Spinal cord (tissue), 10 donors: ENCODE data around the gene TXNRD2. TPM values are rescaled to one million over a fixed set of nuclear protein-coding genes. Genes with fewer than 3 reads are reported as not detected.

Experiments used
- DNase-seq, 6 donors: peaks; one replicate each; pipeline versions ENCODE4 v3.0.0 to v3.0.0-alpha.2; 2013 to 2015; ENCODE audit warnings: low spot score in 6 of 6, low read depth in 4 of 6
- H3K27ac ChIP-seq: one replicate; pipeline ENCODE4 v1.5.1; 2013; ENCODE audit warnings: low read depth, low read length, control low read depth
- H3K27me3 ChIP-seq: one replicate; pipeline ENCODE4 v1.6.1; 2013; ENCODE audit warnings: low read length; ENCODE audit not compliant: control insufficient read depth, insufficient read depth
- H3K36me3 ChIP-seq: one replicate; pipeline ENCODE4 v1.6.1; 2013; ENCODE audit warnings: low read length; ENCODE audit not compliant: control insufficient read depth, insufficient read depth
- H3K4me1 ChIP-seq: one replicate; pipeline ENCODE4 v1.6.1; 2013; ENCODE audit warnings: low read length; ENCODE audit not compliant: control insufficient read depth, insufficient read depth
- H3K4me3 ChIP-seq: one replicate; pipeline ENCODE4 v1.5.1; 2013; ENCODE audit warnings: low read depth, low read length, control low read depth
- H3K9me3 ChIP-seq: one replicate; pipeline ENCODE4 v1.6.1; 2013; ENCODE audit warnings: low read length; ENCODE audit not compliant: control insufficient read depth, insufficient read depth
- WGBS: methylation state at CpG from one replicate; pipeline ENCODE4 v1.1.5; 2013; ENCODE audit warnings: missing lambda C conversion rate; ENCODE audit not compliant: insufficient coverage; 5-methylcytosine and 5-hydroxymethylcytosine counted together
- polyA plus RNA-seq, 2 donors: library from polyadenylated mRNA; unstranded; fragments of 120-200 nt; gene quantifications; one replicate each; pipeline ENCODE4 v1.2.1, GENCODE V29; 2013; ENCODE audit not compliant: insufficient read length in 2 of 2
- total RNA-seq, 2 donors: library from RNA; depleted of rRNA in 1 of 2; stranded (reverse); fragments of 120-200 nt in 1 of 2; fragments of >200 nt in 1 of 2; gene quantifications; one replicate each; pipeline versions ENCODE4 v1.2.3 to v1.2.4, GENCODE V29; 2013 to 2014
- donor health status: healthy.

The TXNRD2 gene
- total and polyA plus RNA-seq, 4 donors, result 17.1 to 29.4 (median 23.6) TPM

DNA sequence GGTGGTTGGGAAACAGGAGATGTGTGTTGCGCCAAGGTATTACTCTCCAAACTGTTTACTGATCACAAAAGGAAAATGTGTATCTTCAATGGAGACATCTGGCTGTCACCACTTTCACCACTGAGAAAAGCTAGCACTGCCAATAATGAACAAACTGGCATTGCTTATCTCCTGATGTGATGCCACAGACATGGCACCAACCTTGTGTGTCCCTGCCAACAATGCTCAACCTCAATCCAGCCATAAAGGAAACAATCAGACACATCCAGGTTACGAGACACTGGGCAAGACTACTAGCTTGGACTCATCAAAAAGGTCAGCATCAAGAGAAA is 115.0 kb downstream of the TXNRD2 start:
- H3K9me3 ChIP-seq, result no peaks in the 10 kb centered on the region
- peaks cover 4% of the 10 kb centered on the region for H3K4me1 ChIP-seq
- H3K27me3 ChIP-seq, result no peaks in the 10 kb centered on the region
- 43% methylated on average over 1 of the region's 2 CpGs for WGBS
- H3K4me3 ChIP-seq, result no peak overlapping the region
- H3K27ac ChIP-seq, result no peak overlapping the region
- DNase-seq, result no peak
- peaks cover 4% of the 10 kb centered on the region for H3K36me3 ChIP-seq

DNA sequence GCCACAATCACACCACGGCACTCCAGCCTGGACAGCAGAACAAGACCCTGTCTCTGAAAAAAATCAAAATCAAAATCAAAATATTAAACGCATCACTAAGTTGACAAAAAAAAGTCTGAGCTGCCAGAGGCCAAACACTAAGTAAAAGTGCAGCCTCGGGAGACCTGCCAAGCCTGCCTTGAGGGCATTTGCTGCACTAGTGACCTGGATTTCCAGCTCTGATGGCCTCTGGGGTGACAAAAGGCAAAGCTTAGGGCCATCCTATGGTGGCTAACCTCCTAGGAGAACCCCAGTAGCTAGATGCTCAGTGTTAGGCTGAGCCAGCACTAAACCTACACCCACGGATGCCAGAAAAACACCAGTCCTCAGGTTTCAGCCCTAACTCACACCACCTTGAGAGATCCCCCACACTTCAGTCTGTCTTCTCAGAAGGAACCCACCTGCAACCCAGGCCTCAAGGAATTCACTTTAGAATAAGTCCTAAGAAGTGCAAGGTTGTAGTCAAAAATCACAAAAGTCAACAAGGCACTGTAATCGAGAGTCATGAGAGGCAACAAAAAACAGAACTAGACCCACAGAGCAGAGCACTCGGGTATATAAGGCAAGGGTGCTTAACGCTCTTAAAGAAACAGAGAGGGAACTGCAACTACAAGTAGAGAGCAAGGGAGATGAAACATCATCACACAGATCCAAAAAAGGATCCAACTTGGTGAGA is 115.6 kb downstream of the TXNRD2 start:
- Histone ChIP-seq H3K4me3 (no peak overlapping the region), H3K4me1 (peaks cover 5% of the 10 kb centered on the region), H3K36me3 (peaks cover 9% of the 10 kb centered on the region), H3K9me3 (no peaks in the 10 kb centered on the region), H3K27me3 (no peaks in the 10 kb centered on the region), H3K27ac (no peak overlapping the region)
- no peak for DNase-seq
- WGBS, result 93% methylated on average over 4 of the region's 7 CpGs

Other genes starting within 250 kb of the TXNRD2 start
- gene SEPTIN5, start 227.3 kb downstream of the TXNRD2 start, total RNA-seq, result 100 to 1,000 TPM in 1 of 2 donors, 10 to 100 TPM in 1; 82.9 to 106 TPM
- 100 to 1,000 TPM; 243 to 294 TPM for gene SEPTIN5, start 227.3 kb downstream of the TXNRD2 start, polyA plus RNA-seq
- gene GP1BB, start 218.3 kb downstream of the TXNRD2 start, total RNA-seq, result 10 to 100 TPM in 1 of 2 donors, 1 to 10 TPM in 1; 5.3 to 14.4 TPM
- 10 to 100 TPM; 39.8 to 50.5 TPM for gene GP1BB, start 218.3 kb downstream of the TXNRD2 start, polyA plus RNA-seq
- 1 to 10 TPM in 1 of 2 donors, not detected in 1; 1.3 TPM for gene TBX1, start 181.0 kb downstream of the TXNRD2 start, total RNA-seq
- under 1 TPM; 0.35 to 0.63 TPM for gene TBX1, start 181.0 kb downstream of the TXNRD2 start, polyA plus RNA-seq
- gene GNB1L, start 86.9 kb downstream of the TXNRD2 start, total RNA-seq, result 1 to 10 TPM; 3.2 to 4.8 TPM
- 10 to 100 TPM in 1 of 2 donors, 1 to 10 TPM in 1; 5.8 to 10.3 TPM for gene GNB1L, start 86.9 kb downstream of the TXNRD2 start, polyA plus RNA-seq
- 10 to 100 TPM; 11.0 to 14.8 TPM for gene RTL10, start 86.9 kb downstream of the TXNRD2 start, total RNA-seq
- 10 to 100 TPM; 14.7 to 18.7 TPM for gene RTL10, start 86.9 kb downstream of the TXNRD2 start, polyA plus RNA-seq
- gene COMT, start within 50 bp of the TXNRD2 start, total RNA-seq, result 100 to 1,000 TPM in 1 of 2 donors, 10 to 100 TPM in 1; 72.6 to 139 TPM
- gene COMT, start within 50 bp of the TXNRD2 start, polyA plus RNA-seq, result 100 to 1,000 TPM; 154 to 158 TPM
- 10 to 100 TPM; 43.5 to 47.2 TPM for gene ARVCF, start 75.0 kb upstream of the TXNRD2 start, total RNA-seq
- 100 to 1,000 TPM; 121 to 132 TPM for gene ARVCF, start 75.0 kb upstream of the TXNRD2 start, polyA plus RNA-seq
- 10 to 100 TPM; 17.9 to 25.8 TPM for gene TANGO2, start 79.3 kb upstream of the TXNRD2 start, total RNA-seq
- gene TANGO2, start 79.3 kb upstream of the TXNRD2 start, polyA plus RNA-seq, result 10 to 100 TPM; 20.9 to 32.6 TPM
- gene DGCR8, start 138.4 kb upstream of the TXNRD2 start, total RNA-seq, result 10 to 100 TPM; 20.7 to 34.7 TPM
- 10 to 100 TPM; 43.2 to 58.7 TPM for gene DGCR8, start 138.4 kb upstream of the TXNRD2 start, polyA plus RNA-seq
- 100 to 1,000 TPM; 111 to 170 TPM for gene RANBP1, start 174.3 kb upstream of the TXNRD2 start, total RNA-seq
- 100 to 1,000 TPM; 183 to 210 TPM for gene RANBP1, start 174.3 kb upstream of the TXNRD2 start, polyA plus RNA-seq
- gene TRMT2A, start 175.4 kb upstream of the TXNRD2 start, total RNA-seq, result 10 to 100 TPM; 24.5 to 46.3 TPM
- gene TRMT2A, start 175.4 kb upstream of the TXNRD2 start, polyA plus RNA-seq, result 10 to 100 TPM; 53.8 to 57.4 TPM
- gene ZDHHC8, start 190.0 kb upstream of the TXNRD2 start, total RNA-seq, result 10 to 100 TPM in 1 of 2 donors, 1 to 10 TPM in 1; 9.5 to 13.9 TPM
- gene ZDHHC8, start 190.0 kb upstream of the TXNRD2 start, polyA plus RNA-seq, result 10 to 100 TPM; 59.0 to 64.4 TPM
- gene CCDC188, start 209.2 kb upstream of the TXNRD2 start, total RNA-seq, result 1 to 10 TPM in 1 of 2 donors, under 1 TPM in 1; 0.69 to 2.1 TPM
- 1 to 10 TPM; 1.9 to 5.2 TPM for gene CCDC188, start 209.2 kb upstream of the TXNRD2 start, polyA plus RNA-seq